Anterior cingulate cortex (tissue), 58 donors: ENCODE data around the gene TSFM.

ENCODE experiments used
- DNase-seq, 58 donors: peaks; one replicate each; lab custom pipeline; 2025; lab: John Stamatoyannopoulos, UW

Gene TSFM

DNA sequence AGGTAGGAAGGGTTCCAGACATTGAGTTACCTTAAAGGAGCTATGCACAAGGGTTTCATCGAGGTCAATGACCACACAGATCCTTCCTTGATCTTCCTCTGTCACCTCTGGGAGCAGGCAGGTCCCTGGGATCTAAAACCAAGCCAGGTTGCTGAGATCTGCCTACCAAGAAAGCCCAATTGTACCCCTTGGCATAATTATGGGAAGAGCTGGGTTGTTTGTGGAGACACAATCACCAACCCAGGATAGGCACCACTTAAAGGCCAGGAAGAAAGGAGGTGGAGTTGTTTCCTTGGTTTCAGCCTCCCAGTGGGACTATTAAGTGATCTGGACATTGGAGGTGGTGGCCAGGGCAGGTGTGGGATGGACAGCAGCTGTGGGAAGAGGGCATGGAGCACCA is 44.4 kb downstream of the TSFM start:
- DNase-seq, result no peak

GRCh38 chr12:57829025-57829777 is 46.6 kb downstream of the TSFM start:
- DNase-seq, result no peak

GRCh38 chr12:57830393-57830792 is 47.8 kb downstream of the TSFM start:
- DNase-seq, result no peak

- DNase-seq, result no peak
Observed at GRCh38 chr12:57832966-57833365, 50.4 kb downstream of the TSFM start.

DNA sequence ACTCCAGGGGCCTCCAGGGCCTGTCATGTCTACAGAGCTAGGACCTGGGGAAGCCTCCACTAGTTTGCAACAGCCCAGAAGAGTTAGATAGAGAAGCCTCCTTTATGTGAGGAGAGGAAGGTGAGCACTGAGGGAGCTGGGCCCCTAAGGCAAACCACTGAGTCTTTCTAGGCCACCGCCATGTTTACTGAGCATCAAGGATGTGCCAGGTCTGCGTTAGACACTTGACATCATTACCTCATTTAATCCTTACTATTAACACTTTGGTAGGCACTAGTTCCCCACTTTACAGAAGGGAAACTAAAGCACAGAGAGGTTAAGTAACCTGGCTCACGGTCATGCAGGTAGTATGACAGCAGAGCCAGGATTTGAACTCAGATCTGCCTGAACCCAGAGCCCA is 51.1 kb downstream of the TSFM start:
- DNase-seq, result no peak

DNA sequence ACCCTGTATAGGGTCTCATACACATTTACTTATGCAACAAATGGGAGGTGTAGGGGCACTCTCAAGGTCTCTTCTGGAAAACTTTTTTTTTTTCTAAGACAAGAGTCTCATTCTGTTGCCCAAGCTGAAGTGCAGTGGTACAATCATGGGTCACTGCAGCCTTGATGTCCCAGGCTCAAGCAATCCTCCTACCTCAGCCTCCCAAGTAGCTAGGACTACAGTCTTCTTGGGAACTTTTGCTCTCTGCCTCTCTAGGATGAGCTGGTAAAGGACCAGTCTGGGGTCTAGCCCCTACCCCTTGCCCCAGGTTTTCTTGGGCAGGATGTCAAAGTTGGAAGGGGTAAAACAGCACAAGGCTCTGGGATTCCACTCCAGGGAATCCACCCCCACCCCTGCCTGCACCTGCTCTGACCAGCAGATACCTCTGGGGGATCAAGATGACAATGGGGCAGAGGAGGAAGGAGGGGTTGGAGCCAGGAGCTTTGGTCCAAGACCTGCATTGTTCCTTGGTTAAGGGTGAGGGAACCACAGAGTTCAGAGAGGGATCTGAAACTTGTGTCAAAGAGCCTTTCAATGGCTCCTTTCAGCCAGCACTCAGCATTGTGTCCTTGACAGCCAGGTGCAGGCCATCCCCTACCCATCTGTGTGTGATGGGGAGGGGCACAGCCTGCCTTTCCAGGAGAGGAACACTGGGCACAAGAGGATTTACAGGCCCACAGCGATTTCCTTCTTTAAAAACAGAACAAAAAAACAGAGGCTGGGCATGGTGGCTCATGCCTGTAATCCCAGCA is 51.7 kb downstream of the TSFM start:
- no peak for DNase-seq

- peak in 3 of 58 donors; percentile 5 to 15 (median 11) for DNase-seq
Observed at GRCh38 chr12:57835366-57836288, 53.0 kb downstream of the TSFM start.

- DNase-seq, result peak in 49 of 58 donors; percentile 10 to 78 (median 45)
Observed at GRCh38 chr12:57836442-57837375, 54.1 kb downstream of the TSFM start.

DNA sequence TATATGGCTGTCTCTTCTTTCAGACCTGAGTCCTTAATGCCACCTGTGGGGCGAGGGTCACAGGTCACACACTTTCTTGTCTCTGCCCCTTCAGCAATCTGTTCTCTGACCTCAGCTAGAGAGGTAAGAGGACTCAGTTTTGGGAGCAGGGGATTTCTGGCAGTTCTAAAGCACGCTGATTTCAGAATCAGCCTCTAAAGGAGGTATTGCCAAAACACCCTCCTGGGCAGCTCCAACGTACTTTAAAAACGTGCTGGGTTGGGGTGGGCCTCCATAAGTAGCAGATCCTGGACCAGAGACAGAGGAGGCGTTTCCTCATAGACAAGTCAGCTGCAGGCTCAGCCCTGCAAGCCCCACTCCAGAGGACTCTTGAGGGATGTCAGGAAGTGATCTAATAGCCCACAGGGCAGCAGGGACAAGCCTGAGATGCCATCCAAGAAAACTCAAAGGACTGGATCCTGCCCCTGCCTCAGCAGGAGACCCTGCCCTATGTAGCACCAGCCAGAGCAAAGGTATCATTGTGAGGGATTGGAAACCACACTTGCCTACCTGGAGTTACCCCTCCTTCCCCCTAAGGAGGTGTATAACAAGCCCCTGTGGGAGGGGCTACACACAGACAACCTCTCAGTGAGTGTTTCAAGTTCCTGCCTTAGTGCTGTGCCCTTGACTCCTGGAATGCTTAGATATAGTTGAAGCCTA is 55.4 kb downstream of the TSFM start:
- DNase-seq, result no peak

GRCh38 chr12:57838594-57839302 is 56.2 kb downstream of the TSFM start:
- DNase-seq, result no peak

GRCh38 chr12:57839996-57840395 is 57.4 kb downstream of the TSFM start:
- peak in 1 of 58 donors; percentile 23 for DNase-seq

GRCh38 chr12:57840726-57841125 is 58.1 kb downstream of the TSFM start:
- DNase-seq, result peak in 1 of 58 donors; percentile 22

DNA sequence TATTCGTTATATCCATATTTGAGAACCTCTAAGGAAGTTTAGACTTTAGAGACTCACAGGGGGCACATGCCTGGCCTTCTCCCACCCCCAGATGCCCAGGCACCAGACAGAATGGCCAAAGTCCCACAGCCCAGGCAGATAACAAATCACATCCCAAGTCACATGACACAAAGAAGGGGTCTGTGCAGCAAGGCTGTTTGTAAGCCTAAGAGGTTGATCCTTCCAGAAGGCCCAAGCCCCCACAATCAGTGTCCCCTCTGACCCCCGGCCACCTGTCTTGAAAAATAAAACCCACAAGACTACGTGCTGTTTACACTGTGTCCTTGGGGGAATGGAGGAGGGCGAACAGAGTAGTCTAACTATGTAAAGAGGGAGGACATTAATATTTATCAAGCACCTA is 58.9 kb downstream of the TSFM start:
- no peak for DNase-seq

- peak in 1 of 58 donors; percentile 12 for DNase-seq
Observed at GRCh38 chr12:57842342-57843294, 60.0 kb downstream of the TSFM start.

GRCh38 chr12:57844709-57845477 is 62.3 kb downstream of the TSFM start:
- DNase-seq, result peak in 44 of 58 donors; percentile 17 to 69 (median 45)
